Lower leg skin (tissue), 4 donors: ENCODE data around the gene C16orf96. TPM values are rescaled to one million over a fixed set of nuclear protein-coding genes. Genes with fewer than 3 reads are reported as not detected.

Source experiments
- DNase-seq, 2 donors: peaks; one replicate each; pipeline ENCODE4 v3.0.0-alpha.2; 2019; ENCODE audit warnings: low spot score in 2 of 2
- H3K4me3 ChIP-seq: fragments of 200-600 bp; sonication (generic); 2 replicates; pipeline ENCODE4 v1.5.1; 2017; ENCODE audit warnings: mild to moderate bottlenecking, low read depth; ENCODE audit not compliant: poor library complexity, severe bottlenecking
- POLR2A ChIP-seq, 2 donors: fragments of 450-650 bp; IDR thresholded peaks; one replicate each; pipeline ENCODE4 v1.6.1; 2016 to 2017; ENCODE audit warnings: antibody characterized with exemption in 2 of 2, mild to moderate bottlenecking in 1 of 2, moderate library complexity in 1 of 2
- whole genome bisulfite sequencing, 2 donors: methylation state at CpG; one replicate each; pipeline ENCODE4 v1.1.5; 2018; 5-methylcytosine and 5-hydroxymethylcytosine counted together
- intact Hi-C: fragments of 100-400 bp; cut with DNase I; formaldehyde crosslinking; loops from one replicate; pipeline ENCODE4 v1.15.0; 2023; ENCODE audit warnings: low total_unique reads
- total RNA-seq, 4 donors: library from RNA; depleted of rRNA; stranded (reverse); fragments of >200 nt; gene quantifications; one replicate each; pipeline ENCODE4 v1.1.0, GENCODE V29; 2016
- TF ChIP-seq, protein P1 (sequence below), 3 donors: fragments of 450-650 bp; IDR thresholded peaks; one replicate each; pipeline ENCODE4 v1.5.1; 2016; ENCODE audit warnings: antibody characterized with exemption in 3 of 3, mild to moderate bottlenecking in 3 of 3, moderate library complexity in 2 of 3

Gene C16orf96
- total RNA-seq, 4 donors from 2014 or later = 0.08 to 0.49 (median 0.29) TPM

- no peak overlapping the region for H3K4me3 ChIP-seq
- intact Hi-C loops = no loop called here
- WGBS, 2 donors = 93% methylated on average over 7 of the region's 7 CpGs
- TF ChIP-seq, protein P1, sequence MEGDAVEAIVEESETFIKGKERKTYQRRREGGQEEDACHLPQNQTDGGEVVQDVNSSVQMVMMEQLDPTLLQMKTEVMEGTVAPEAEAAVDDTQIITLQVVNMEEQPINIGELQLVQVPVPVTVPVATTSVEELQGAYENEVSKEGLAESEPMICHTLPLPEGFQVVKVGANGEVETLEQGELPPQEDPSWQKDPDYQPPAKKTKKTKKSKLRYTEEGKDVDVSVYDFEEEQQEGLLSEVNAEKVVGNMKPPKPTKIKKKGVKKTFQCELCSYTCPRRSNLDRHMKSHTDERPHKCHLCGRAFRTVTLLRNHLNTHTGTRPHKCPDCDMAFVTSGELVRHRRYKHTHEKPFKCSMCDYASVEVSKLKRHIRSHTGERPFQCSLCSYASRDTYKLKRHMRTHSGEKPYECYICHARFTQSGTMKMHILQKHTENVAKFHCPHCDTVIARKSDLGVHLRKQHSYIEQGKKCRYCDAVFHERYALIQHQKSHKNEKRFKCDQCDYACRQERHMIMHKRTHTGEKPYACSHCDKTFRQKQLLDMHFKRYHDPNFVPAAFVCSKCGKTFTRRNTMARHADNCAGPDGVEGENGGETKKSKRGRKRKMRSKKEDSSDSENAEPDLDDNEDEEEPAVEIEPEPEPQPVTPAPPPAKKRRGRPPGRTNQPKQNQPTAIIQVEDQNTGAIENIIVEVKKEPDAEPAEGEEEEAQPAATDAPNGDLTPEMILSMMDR (IDR thresholded peaks at IDR 0.05) = no peak
- TF ChIP-seq POLR2A (IDR thresholded peaks at IDR 0.05) = no peak
- no peak for DNase-seq
Observed at GRCh38 chr16:4513881-4514280, 42.3 kb upstream of the C16orf96 start.

GRCh38 chr16:4514606-4515005, 41.5 kb upstream of the C16orf96 start:
- no peak overlapping the region for H3K4me3 ChIP-seq
- TF ChIP-seq POLR2A (IDR thresholded peaks at IDR 0.05) = no peak
- TF ChIP-seq, protein P1 (IDR thresholded peaks at IDR 0.05) = no peak
- WGBS, 2 donors = 26 to 51% methylated on average over 7 of the region's 7 CpGs
- no peak for DNase-seq
- intact Hi-C loops = no loop called here

DNA sequence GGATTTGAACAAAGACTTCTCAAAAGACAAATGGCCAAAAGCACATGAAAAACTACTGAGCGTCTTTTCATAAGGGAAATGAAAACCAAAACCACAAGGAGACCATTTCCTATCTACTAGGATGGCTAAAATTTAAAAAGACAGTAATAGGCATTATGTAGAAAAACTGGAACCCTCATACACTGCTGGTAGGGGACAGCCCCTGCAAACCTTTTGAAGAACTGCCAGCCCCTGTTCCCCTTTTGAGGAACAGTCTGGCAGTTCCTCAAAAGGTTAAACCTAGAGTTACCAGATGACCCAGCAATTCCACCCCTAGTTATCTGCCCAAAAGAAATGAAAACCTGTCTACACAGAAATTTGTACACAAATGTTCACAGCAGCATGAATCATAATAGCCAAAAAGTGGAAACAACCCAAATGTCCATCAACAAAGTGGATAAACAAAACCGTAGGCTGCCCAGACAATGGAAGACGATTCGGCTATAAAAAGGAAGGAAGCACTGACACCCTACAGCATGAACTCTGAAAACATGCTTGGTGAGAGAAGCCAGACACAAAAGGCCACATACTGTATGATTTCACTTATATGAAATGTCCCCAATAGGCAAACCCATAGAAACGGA, 40.4 kb upstream of the C16orf96 start:
- intact Hi-C loops = no loop called here
- no peak for DNase-seq
- TF ChIP-seq, protein P1 (IDR thresholded peaks at IDR 0.05) = no peak
- no peak for TF ChIP-seq POLR2A (IDR thresholded peaks at IDR 0.05)
- H3K4me3 ChIP-seq = no peak overlapping the region
- WGBS, 2 donors = 44 to 51% methylated on average over 5 of the region's 5 CpGs

- DNase-seq = no peak
- intact Hi-C loops = no loop called here
- no peak overlapping the region for H3K4me3 ChIP-seq
- TF ChIP-seq, protein P1 (IDR thresholded peaks at IDR 0.05) = no peak
- 64 to 66% methylated on average over 12 of the region's 12 CpGs for WGBS, 2 donors
Observed at GRCh38 chr16:4517812-4518680, 38.1 kb upstream of the C16orf96 start.

DNA sequence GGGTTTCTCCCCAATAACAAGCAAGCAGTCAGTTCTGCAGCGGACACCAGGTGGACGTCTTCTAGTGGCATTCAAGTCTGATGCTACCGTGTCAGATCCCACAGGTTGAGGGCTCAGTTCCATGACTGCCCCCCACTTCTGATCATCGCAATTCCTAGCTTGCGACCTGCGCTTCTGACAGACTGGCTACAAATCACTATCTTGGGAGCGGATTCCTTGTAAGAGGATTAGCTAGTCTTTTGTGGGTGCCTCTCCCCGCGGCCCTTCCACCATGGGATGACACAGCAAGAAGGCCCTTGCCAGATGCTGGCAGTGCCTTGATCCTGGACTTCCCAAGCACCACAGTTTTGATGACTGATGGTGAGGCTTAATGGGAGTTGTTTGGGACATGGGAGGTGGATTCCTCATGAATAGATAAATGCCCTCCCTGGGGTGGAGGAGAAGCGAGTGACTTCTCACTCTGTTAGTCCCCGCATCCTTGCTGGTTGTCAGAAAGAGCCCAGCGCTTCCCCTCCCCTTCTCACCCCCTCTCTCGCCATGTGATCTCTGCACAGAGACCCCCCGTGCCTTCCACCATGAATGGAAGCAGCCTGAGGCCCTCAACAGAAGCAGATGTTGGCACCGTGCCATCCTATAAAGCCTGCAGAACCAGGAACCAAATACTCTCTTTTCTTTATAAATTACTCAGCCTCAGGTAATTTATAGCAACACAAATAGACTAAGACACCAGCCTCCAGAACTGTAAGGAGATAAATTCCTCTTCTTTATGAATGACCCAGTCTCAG, 36.7 kb upstream of the C16orf96 start:
- no peak overlapping the region for H3K4me3 ChIP-seq
- intact Hi-C loops = no loop called here
- DNase-seq = no peak
- no peak for TF ChIP-seq POLR2A (IDR thresholded peaks at IDR 0.05)
- TF ChIP-seq, protein P1 (IDR thresholded peaks at IDR 0.05) = no peak
- WGBS, 2 donors = 79 to 84% methylated on average over 15 of the region's 15 CpGs
